CD4-positive, alpha-beta T cell (primary cell): ENCODE data around the gene CTIF. TPM values are rescaled to one million over a fixed set of nuclear protein-coding genes. Genes with fewer than 3 reads are reported as not detected.

Experiments
- ATAC-seq: fragments of 200-7000 bp; cut with Tn5 transposase; one replicate; pipeline ENCODE4 v1.10.0; 2022; ENCODE audit warnings: mild to moderate bottlenecking; ENCODE audit not compliant: poor library complexity
- CTCF ChIA-PET: fragments of 350-600 bp; sonication (Branson Sonifier 250); formaldehyde crosslinking; loops from one replicate; lab custom pipeline; 2021; ENCODE audit warnings: antibody characterized with exemption, inconsistent platforms; lab: Charles Lee
- POLR2A ChIA-PET: fragments of 350-600 bp; sonication (Branson Sonifier 250); formaldehyde crosslinking; loops from one replicate; lab custom pipeline; 2021; ENCODE audit warnings: antibody characterized with exemption, inconsistent platforms; lab: Charles Lee
- DNase-seq, 14 experiments: peaks; one replicate each; pipeline ENCODE4 v3.0.0-alpha.2; 2013 to 2020; ENCODE audit warnings: mixed read lengths in 2 of 14
- H3K27ac ChIP-seq, 2 donors: one replicate each; pipeline versions ENCODE4 v1.5.1 to v1.7.0; 2013; ENCODE audit warnings: low read length in 2 of 2, low read depth in 1 of 2, mild to moderate bottlenecking in 1 of 2
- H3K27me3 ChIP-seq, 2 experiments: 1 replicate in 1 of 2; 2 replicates in 1 of 2; pipeline versions ENCODE4 v1.6.1 to v1.7.0; 2013; ENCODE audit warnings: low read length in 2 of 2, control low read depth in 1 of 2, mild to moderate bottlenecking in 1 of 2, moderate library complexity in 1 of 2; ENCODE audit not compliant: insufficient read depth in 2 of 2, control insufficient read depth in 1 of 2
- H3K36me3 ChIP-seq: one replicate; pipeline ENCODE4 v1.6.1; 2013; ENCODE audit warnings: low read length, control low read depth; ENCODE audit not compliant: insufficient read depth
- H3K4me1 ChIP-seq: one replicate; pipeline ENCODE4 v1.6.1; 2013; ENCODE audit warnings: low read length, control low read depth; ENCODE audit not compliant: insufficient read depth
- H3K4me3 ChIP-seq: one replicate; pipeline ENCODE4 v1.5.1; 2013; ENCODE audit warnings: mild to moderate bottlenecking, low read length, moderate library complexity
- H3K9me3 ChIP-seq, 2 experiments: 1 replicate in 1 of 2; 2 replicates in 1 of 2; pipeline versions ENCODE4 v1.6.1 to v1.7.0; 2013; ENCODE audit warnings: low read length in 2 of 2, mild to moderate bottlenecking in 2 of 2, control low read depth in 1 of 2, moderate library complexity in 1 of 2; ENCODE audit not compliant: control insufficient read depth in 1 of 2, insufficient read depth in 1 of 2
- H3K27ac Mint-ChIP-seq: one replicate; pipeline ENCODE4 v1.8.0; 2020; ENCODE audit warnings: mixed read lengths
- H3K27me3 Mint-ChIP-seq: one replicate; pipeline ENCODE4 v1.8.0; 2021; ENCODE audit warnings: mixed read lengths
- H3K36me3 Mint-ChIP-seq: one replicate; pipeline ENCODE4 v1.8.0; 2021; ENCODE audit warnings: low read depth, mixed read lengths
- H3K4me1 Mint-ChIP-seq: one replicate; pipeline ENCODE4 v1.8.0; 2021; ENCODE audit warnings: low read depth, mixed read lengths
- H3K4me3 Mint-ChIP-seq: one replicate; pipeline ENCODE4 v1.8.0; 2020; ENCODE audit warnings: mild to moderate bottlenecking, mixed read lengths
- H3K9me3 Mint-ChIP-seq: one replicate; pipeline ENCODE4 v1.8.0; 2020; ENCODE audit warnings: mixed read lengths
- CTCF ChIP-seq: fragments of 200-600 bp; IDR thresholded peaks from one replicate; pipeline ENCODE4 v1.8.0; 2022; ENCODE audit warnings: antibody characterized with exemption, mild to moderate bottlenecking
- intact Hi-C, 2 experiments: fragments of 100-400 bp; cut with DNase I in 1 of 2; cut with micrococcal nuclease in 1 of 2; formaldehyde crosslinking; loops; one replicate each; pipeline versions ENCODE4 v1.15.1 to v1.9.0; 2023 to 2025; cut with DNase I, micrococcal nuclease
- total RNA-seq, 174 experiments: library from RNA in 2 of 174; stranded (reverse) in 2 of 174; gene quantifications; one replicate each; pipeline ENCODE4 v1.2.3 and lab custom pipeline; 2021 to 2026

CTIF gene
- total RNA-seq, 2 experiments from 2014 or later = 1.1 to 2.9 TPM

GRCh38 chr18:48904847-48905394 lies 366.1 kb downstream of the CTIF start:
- Histone ChIP-seq H3K4me1 (peaks cover 8% of the 10 kb centered on the region), H3K4me3 (no peak overlapping the region), H3K27ac (no peak overlapping the region), H3K27me3 (no peaks in the 10 kb centered on the region), H3K9me3 (peaks cover 6 to 13% of the 10 kb centered on the region in 2 experiments), H3K36me3 (no peaks in the 10 kb centered on the region)
- Mint-ChIP-seq H3K4me1 (peaks cover 18% of the 10 kb centered on the region), H3K9me3 (peaks cover 4% of the 10 kb centered on the region), H3K27ac (no peak overlapping the region), H3K4me3 (no peak overlapping the region), H3K36me3 (no peaks in the 10 kb centered on the region), H3K27me3 (no peaks in the 10 kb centered on the region)
- ChIA-PET POLR2A (no interaction called here), CTCF (no interaction called here)
- intact Hi-C loops = loop anchor here in 1 of 2 experiments (5.0 kb wide), 1 partner anchor 63 kb away; no protein-coding TSS in a partner anchor
- DNase-seq = no peak
- ATAC-seq = no peak
- TF ChIP-seq CTCF = no peak

- Histone ChIP-seq H3K27me3 (no peaks in the 10 kb centered on the region), H3K27ac (no peak overlapping the region), H3K4me3 (no peak overlapping the region), H3K9me3 (peaks cover 6 to 13% of the 10 kb centered on the region in 2 experiments), H3K36me3 (no peaks in the 10 kb centered on the region), H3K4me1 (peaks cover 13% of the 10 kb centered on the region)
- CTCF ChIA-PET = no interaction called here
- no peak for ATAC-seq
- POLR2A ChIA-PET = no interaction called here
- no peaks in the 10 kb centered on the region for H3K27me3 Mint-ChIP-seq
- TF ChIP-seq CTCF = no peak
- peaks cover 18% of the 10 kb centered on the region for H3K4me1 Mint-ChIP-seq
- H3K4me3 Mint-ChIP-seq = no peak overlapping the region
- no peaks in the 10 kb centered on the region for H3K36me3 Mint-ChIP-seq
- H3K27ac Mint-ChIP-seq = no peak overlapping the region
- DNase-seq = no peak
- intact Hi-C loops = loop anchor here in 1 of 2 experiments (5.0 kb wide), 1 partner anchor 63 kb away; no protein-coding TSS in a partner anchor
- H3K9me3 Mint-ChIP-seq = peaks cover 4% of the 10 kb centered on the region
These were observed 366.7 kb downstream of the CTIF start for GRCh38 chr18:48905513-48905912.

- Histone ChIP-seq H3K27ac (no peak overlapping the region), H3K36me3 (no peaks in the 10 kb centered on the region), H3K4me1 (peaks cover 23% of the 10 kb centered on the region), H3K9me3 (peaks cover 6 to 12% of the 10 kb centered on the region in 2 experiments), H3K4me3 (no peak overlapping the region), H3K27me3 (no peaks in the 10 kb centered on the region)
- ATAC-seq (no peak), DNase-seq (no peak)
- no peaks in the 10 kb centered on the region for H3K27me3 Mint-ChIP-seq
- TF ChIP-seq CTCF = no peak
- intact Hi-C loops = loop anchor here in 1 of 2 experiments (5.0 kb wide), 1 partner anchor 67 kb away; no protein-coding TSS in a partner anchor
- ChIA-PET CTCF (no interaction called here), POLR2A (no interaction called here)
- H3K9me3 Mint-ChIP-seq = peaks cover 4% of the 10 kb centered on the region
- H3K4me1 Mint-ChIP-seq = peaks cover 29% of the 10 kb centered on the region
- no peaks in the 10 kb centered on the region for H3K36me3 Mint-ChIP-seq
- H3K4me3 Mint-ChIP-seq = no peak overlapping the region
- no peak overlapping the region for H3K27ac Mint-ChIP-seq
These were observed 370.1 kb downstream of the CTIF start for GRCh38 chr18:48908916-48909315.
